Fibroblast of mammary gland (primary cell): ENCODE results near the gene EEF1A1.
A peak's percentile ranks its signal among the peaks of the same experiment; 100 is the strongest.

Source experiments
- DNase-seq: peaks from one replicate; pipeline ENCODE4 v3.0.0-alpha.2; 2010; ENCODE audit warnings: low read depth
- H3K4me3 ChIP-seq: 2 replicates; pipeline ENCODE4 v1.5.1; 2011; ENCODE audit warnings: low read depth, mild to moderate bottlenecking, low read length, moderate library complexity; ENCODE audit not compliant: control insufficient read depth
- TF ChIP-seq, protein P1 (sequence below): conservative IDR thresholded peaks from 2 replicates; pipeline ENCODE4 v1.5.1; 2011; ENCODE audit warnings: low read depth, low read length, inconsistent platforms; ENCODE audit not compliant: control insufficient read depth, insufficient read depth

EEF1A1 gene

DNA sequence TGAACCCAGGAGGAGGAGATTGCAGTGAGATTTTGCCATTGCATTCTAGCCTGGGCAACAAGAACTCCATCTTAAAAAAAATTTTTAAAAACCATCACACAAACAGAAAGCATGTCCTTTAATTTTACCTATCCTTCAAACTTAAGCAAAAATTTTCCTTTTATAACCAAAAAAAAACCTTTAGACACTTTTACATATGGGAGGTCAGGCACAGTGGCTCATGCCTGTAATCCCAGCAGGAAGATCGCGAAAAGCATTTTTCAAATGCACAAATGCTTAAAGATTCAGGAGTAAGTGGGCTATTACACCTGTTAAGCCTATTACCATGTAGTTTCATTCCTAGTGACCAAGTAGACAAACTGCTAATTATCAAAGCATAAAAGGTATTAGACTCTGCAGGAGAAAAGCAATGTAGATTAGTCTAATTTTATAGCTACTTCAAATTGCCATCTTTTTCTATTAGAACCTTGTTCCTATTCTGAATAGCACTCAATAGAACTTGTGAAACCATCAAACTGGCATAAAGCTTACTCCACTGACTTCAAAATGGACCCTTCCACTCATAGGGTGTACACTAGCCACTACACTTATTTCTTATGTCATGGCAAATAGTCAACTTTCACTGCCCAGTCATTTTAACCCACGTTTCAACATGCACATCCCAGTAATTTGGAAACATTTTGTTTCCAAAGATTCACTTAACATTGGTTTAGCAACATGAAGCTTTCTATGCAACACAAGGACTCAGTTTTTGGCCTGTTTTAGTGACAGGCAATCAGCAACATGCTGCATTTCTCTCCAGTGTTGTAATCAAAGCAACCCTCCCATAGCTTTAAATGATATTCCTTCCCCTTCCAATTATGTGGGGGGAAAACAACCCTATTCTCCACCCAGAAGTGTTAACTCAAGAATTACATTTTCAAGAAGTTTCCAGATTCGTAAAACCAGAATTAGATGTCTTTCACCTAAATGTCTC is 4.0 kb downstream of the EEF1A1 start:
- DNase-seq = peak; percentile 38
- TF ChIP-seq, protein P1, sequence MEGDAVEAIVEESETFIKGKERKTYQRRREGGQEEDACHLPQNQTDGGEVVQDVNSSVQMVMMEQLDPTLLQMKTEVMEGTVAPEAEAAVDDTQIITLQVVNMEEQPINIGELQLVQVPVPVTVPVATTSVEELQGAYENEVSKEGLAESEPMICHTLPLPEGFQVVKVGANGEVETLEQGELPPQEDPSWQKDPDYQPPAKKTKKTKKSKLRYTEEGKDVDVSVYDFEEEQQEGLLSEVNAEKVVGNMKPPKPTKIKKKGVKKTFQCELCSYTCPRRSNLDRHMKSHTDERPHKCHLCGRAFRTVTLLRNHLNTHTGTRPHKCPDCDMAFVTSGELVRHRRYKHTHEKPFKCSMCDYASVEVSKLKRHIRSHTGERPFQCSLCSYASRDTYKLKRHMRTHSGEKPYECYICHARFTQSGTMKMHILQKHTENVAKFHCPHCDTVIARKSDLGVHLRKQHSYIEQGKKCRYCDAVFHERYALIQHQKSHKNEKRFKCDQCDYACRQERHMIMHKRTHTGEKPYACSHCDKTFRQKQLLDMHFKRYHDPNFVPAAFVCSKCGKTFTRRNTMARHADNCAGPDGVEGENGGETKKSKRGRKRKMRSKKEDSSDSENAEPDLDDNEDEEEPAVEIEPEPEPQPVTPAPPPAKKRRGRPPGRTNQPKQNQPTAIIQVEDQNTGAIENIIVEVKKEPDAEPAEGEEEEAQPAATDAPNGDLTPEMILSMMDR = no peak
- H3K4me3 ChIP-seq = peak overlapping the region; percentile 40

DNA sequence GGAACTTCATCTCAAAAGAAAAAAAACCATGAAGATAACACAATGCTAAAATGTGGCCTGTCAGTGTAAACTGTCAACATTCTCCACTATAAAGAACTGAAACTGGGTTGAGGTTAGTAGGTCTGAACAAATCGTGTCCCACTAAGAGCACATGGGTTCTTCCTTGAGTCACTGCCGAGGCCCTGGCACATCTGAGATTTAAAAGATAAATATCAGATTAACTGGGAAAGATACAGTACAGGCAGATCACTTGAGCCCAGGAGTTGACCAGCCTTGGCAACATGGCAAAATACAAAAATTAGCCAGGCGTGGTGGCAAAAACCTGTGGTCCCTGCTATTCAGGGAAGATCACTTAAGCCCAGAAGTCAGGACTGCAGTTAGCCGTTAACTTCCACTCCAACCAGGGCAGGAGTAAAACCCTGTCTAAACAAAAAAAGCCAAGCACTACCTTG is 5.6 kb downstream of the EEF1A1 start:
- H3K4me3 ChIP-seq = no peak overlapping the region
- TF ChIP-seq, protein P1 = no peak
- peak; percentile 48 for DNase-seq

DNA sequence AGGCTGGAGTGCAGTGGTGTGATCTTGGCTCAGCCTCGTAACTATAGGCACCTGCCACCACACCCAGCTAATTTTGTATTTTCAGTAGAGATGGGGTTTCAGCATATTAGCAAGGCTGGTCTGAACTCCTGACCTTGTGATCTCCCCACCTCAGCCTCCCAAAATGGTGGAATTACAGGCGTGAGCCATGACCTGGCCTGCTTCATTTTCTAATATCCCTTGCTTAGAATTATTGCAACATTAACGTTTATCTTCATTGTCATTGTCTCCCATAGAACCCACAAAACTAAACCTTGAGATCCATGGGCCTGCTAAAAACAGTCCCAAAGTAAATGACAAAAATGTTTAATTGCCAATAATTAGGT is 6.1 kb downstream of the EEF1A1 start:
- no peak overlapping the region for H3K4me3 ChIP-seq
- DNase-seq = no peak
- TF ChIP-seq, protein P1 = no peak

DNA sequence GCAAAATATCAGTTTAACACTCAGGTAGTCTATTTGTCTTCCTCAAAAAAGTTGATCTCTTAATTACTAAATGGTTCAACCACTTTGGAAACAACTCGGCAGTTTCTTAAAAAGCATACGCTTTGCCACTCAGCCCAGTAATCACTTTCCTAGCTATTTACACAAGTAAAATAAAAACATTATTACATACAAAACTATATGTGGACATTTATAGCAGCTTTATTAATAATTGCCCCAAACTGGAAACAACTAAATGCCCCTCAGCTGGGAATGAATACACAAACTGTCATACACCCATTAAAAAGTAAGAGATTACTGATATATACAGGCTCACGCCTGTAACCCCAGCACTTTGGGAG is 7.4 kb downstream of the EEF1A1 start:
- no peak overlapping the region for H3K4me3 ChIP-seq
- peak; percentile 36 for DNase-seq
- TF ChIP-seq, protein P1 = no peak

DNA sequence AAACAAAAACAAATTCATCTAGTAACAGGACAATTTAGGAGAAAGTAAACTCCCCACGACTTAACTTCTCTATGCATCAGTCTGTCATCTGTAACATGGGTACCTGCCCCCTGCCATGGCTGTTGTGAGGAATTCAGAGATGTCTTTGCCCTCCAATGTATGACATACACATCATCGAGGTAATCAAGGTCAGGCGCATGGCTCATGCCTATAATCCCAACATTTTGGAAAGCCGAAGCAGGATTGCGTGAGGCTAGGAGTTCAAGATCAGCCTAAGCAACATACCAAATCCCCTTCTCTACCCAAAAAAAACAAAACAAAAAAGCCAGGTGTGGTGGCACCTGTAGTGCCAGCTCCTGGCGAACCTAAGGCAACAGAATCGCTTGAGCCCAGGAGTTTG is 9.0 kb downstream of the EEF1A1 start:
- no peak for DNase-seq
- TF ChIP-seq, protein P1 = no peak
- no peak overlapping the region for H3K4me3 ChIP-seq

DNA sequence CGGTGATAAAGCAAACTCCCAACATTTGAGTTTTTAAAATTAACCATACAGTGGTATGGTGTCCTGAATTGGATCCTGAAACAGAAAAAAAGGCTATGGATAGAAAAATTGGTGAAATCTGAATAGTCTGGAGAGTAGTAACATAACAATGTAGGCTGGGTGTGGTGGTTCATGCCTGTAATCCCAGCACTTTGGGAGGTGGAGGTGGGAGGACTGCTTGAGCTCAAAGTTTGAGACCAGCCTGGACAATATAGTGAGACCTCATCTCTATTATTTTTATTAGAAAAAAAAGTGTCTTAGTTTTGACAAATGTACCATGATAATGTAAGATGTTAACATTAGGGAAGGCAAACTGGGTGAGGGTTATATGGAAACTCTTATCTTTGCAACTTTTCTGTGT is 11.0 kb downstream of the EEF1A1 start:
- TF ChIP-seq, protein P1 = no peak
- no peak overlapping the region for H3K4me3 ChIP-seq
- DNase-seq = no peak
